Epidermal melanocyte (primary cell): Measurements from ENCODE around the gene S100A4.
"Not testable (repeated sequence)": the region's sequence is repeated elsewhere in the genome, so short reads cannot be mapped to it uniquely, and the experiment has no call there.

Experiments used
- DNase-seq: peaks from one replicate; pipeline ENCODE4 v3.0.0; 2011; ENCODE audit warnings: low spot score; ENCODE audit not compliant: insufficient read length

Gene S100A4

GRCh38 chr1:153533689-153534201 is 11.9 kb downstream of the S100A4 start:
- peak; percentile 30 for DNase-seq

DNA sequence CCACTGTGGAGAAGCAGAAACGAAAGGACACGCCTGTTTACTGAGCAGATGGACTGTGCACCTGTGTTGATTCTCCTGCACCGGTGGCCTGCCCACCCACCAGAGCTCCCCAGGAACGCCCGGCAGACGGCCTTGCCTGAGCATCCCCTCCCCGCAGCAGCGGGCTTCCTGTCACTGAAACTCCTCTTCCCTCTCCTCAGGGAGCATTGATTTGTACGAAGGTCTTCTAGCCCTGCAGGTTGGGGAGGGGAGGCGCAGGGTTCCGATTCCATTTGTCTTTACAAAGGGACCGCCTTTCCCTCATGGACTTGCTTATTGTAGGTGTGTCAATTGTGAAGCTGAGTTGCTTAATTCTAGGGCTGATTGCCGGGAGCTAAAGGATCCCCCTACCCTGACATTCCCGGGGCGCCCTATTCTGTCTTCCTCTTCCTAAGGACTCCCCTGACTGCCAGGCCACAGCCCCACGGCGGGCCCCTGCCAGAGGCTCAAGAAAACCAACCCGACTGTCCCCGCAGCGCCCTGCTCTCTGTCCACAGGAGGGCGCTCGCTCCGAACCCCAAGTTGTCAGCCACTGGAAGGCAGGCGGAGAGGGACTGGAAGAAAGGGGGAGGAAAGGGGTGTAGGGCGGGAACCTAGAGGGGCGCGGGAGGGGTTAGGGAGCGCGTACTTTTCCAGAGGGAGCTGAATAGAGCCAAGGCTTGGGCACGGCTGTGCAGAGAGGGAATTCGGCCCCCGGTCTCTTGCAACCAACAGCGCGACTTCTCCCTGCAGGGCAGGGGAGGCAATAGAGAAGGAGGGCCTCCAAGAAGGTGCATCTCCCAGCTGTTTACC is 12.6 kb downstream of the S100A4 start:
- DNase-seq: peak; percentile 85

GRCh38 chr1:153532181-153532580 is 13.4 kb downstream of the S100A4 start:
- no peak for DNase-seq

DNA sequence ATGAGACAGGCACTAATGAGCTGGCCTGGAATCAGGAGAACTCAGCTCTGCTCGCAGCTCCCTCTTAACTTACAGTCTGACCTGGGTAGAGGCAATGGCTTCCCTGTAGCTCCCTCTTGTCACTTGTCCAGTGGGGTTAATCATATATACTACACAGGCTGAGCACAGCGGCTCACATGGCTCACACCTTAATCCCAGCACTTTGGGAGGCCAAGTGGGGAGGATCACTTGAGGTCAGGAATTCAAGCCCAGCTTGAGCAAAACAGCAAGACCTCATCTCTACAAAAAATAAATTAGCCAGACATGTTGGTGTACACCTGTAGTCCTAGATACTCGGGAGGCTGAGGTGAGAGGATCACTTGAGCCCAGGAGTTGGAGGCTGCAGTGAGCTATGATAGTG is 14.0 kb downstream of the S100A4 start:
- no peak for DNase-seq

DNA sequence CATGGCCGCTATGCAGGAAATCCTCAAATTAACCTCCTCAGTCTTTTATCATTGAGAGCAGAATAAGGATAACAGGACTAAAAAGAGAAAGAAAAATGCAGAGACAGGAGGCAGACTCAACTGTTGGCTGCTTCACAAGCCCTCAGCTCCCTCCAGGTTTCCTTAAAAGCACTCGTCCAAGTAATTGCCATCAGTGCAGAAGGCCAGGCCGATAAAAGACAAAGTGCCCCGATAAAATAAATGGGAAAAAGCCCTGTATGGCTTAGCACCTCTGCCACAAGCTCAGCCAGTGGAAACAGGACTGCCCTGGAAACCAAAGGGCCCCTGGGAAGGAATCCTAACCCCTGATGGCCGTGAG is 17.9 kb downstream of the S100A4 start:
- DNase-seq: no peak

DNA sequence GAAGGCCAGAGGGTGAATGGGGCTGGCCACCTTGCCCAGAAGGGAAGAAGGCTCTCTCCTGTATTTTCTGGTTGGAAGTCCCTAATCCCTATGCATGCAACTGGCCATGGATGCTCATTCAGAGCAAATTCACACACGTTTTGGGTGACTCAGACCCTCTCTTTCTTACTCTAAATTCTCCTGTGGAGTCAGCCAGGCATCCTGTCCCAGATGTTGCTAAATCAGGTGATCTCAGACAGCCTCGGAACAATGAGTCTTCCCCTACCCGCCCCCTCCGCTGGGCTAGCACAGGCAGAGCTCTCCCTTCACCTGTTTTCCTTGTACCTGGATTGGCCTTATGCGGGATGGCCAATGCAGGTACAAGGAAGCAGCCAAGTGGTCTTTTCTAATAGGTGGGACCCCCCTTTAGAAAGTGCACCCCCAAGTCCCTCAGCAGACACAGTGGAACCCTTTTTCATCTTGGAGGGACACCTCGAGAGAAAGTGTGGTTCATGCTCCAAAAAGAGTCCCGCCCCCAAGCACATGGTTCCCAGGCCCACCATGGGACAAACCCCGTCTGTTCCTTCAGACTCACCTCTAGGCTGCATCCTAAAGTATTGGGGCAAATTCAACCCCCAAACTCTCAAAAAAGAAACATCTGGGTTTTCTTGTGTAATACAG is 18.5 kb downstream of the S100A4 start:
- DNase-seq: no peak

GRCh38 chr1:153526132-153526543 is 19.5 kb downstream of the S100A4 start:
- no peak for DNase-seq

GRCh38 chr1:153525088-153525728 is 20.4 kb downstream of the S100A4 start:
- no peak for DNase-seq

GRCh38 chr1:153522353-153523048 is 23.1 kb downstream of the S100A4 start:
- not testable (repeated sequence) for DNase-seq

DNA sequence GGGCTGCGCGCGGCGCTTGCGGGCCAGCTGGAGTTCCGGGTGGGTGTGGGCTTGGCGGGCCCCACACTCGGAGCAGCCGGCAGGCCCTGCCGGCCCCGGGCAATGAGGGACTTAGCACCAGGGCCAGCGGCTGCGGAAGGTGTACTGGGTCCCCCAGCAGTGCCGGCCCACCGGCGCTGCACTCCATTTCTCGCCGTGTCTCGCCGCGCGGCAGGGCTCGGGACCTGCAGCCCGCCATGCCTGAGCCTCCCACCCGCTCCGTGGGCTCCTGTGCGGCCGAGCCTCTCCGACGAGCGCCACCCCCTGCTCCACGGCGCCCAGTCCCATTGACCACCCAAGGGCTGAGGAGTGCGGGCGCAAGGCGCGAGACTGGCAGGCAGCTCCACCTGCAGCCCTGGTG is 23.8 kb downstream of the S100A4 start:
- DNase-seq: not testable (repeated sequence)

DNA sequence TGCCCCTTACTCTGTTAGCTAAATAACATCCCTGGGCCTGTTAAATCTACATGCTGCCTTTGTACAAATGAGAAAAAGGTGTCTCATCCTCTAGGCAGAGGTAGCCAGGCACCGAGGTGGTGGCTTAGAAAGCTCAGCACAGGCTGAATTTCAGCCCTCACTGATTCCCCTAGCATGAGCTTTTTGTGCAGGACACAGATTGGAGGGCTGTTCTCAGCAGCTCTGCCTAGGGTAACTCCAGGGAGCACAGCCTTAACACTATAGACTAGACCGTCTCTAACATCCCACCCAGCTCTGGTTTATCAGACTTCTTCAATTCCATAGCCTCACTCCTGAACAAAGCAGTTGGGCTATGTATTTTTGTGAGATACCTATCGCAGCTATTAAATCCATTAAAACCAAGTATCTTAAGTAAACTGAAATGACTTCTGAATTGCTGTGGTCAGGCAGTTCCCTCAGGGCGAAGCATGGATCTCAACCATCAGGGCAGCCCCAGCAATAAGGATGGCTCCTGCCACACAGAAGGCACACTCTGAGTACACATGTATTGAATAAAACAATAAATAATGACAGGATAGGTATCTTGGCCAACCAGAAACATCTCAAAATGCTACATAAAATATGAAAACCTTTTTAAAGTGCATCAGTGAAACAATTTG is 24.7 kb downstream of the S100A4 start:
- no peak for DNase-seq

- not testable (repeated sequence) for DNase-seq
Observed at GRCh38 chr1:153520137-153520691, 25.4 kb downstream of the S100A4 start.

- no peak for DNase-seq
Observed at GRCh38 chr1:153519242-153519641, 26.4 kb downstream of the S100A4 start.

DNA sequence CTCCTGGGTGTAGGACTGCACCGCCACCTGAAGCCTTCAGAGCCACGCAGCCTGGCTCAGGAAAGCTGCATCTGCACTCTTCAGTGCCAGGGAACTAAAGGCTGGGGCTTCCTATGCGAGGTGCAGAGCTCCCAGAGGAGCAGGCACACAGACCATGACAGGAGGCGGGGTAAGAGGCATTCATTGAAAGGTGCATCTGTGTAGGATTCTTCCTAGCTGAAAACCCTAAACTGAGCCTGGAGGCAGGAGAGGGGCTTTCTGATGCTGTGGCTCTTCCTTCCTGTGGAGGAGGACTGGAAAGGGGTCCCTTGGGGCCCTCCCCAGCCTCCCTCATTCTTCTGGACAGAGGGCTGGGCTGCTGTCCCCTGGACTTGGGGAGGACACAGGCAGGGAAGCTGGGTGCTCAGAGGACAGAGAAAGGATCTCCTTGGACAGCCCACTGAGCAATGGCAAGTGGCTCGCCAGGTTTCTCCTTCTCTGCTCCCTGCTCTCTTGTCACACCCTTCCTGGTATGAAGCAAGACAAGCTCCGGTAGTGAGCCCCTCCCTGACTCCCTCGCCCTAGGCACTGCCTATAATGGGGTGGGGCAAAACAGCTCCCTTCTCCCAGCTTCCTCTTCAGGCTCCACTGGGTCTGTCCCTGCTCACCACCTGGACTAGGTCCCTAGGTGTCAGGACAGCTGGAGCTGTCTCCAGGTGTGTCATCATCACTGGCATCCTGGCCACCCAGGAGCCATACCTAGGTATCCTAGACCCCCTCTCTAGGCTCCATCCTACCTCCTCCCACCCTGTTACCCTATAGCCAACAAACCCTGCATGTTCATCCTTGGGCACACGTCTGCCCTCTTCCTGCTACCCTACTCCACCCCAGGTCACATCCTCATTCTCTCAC is 29.9 kb downstream of the S100A4 start:
- DNase-seq: no peak

- no peak for DNase-seq
Observed at GRCh38 chr1:153513666-153514065, 31.9 kb downstream of the S100A4 start.

GRCh38 chr1:153513023-153513422 is 32.6 kb downstream of the S100A4 start:
- no peak for DNase-seq

DNA sequence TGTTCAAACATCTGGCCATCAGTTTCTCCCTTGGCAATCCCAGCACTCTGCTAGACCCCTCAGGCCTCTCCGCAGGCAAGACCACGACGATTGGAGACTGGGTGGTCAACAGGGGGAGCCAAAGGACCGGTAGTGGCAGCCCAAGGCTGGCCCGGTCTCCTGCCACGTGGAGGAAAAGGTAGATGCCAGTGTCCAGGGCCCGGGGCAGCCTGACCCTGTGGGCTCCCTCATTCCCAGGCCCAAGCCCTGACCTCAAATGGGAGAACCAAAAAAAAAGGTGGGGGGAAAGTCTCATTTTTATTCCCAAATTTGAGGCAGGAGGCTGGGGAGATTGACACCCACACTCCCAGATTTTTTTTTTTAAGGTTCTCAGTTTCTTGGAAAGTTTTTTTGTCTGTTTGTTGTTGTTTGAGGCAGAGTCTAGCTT is 34.6 kb downstream of the S100A4 start:
- DNase-seq: peak; percentile 70

DNA sequence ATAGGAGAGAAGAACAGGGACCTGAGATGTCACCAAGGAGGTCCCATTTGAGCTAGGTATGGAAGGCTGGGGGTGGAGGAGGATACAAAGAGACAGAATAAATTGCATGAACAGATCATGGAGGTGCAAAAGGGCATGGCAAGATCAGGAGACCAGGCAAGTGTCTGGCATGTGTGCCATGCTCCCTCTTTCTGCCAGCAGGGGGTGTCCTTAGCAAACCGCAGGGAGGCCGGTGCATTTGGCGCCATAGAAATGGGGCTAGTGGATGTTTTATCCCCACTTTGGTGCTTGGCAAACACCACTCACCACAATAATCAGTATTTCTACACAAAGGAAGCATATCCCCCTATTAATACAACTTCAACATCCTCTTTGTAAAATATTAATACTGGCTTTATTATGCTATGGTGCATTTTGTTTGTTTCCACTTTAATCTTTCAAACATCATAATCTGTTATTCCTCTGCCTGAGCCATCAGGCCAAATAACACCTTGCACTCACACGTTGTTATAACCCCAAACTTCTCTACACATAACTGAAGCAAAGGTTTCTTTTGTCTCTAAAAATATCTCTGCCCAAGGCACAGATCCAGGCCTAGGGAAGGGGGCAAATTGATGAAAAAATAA is 35.8 kb downstream of the S100A4 start:
- no peak for DNase-seq

- DNase-seq: no peak
Observed at GRCh38 chr1:153509036-153509435, 36.6 kb downstream of the S100A4 start.
